Measurements from ENCODE around the gene SCD.
A peak's percentile ranks its signal among the peaks of the same experiment; 100 is the strongest.
"Not testable (repeated sequence)": the region's sequence is repeated elsewhere in the genome, so short reads cannot be mapped to it uniquely, and the experiment has no call there.

Gene SCD

DNA sequence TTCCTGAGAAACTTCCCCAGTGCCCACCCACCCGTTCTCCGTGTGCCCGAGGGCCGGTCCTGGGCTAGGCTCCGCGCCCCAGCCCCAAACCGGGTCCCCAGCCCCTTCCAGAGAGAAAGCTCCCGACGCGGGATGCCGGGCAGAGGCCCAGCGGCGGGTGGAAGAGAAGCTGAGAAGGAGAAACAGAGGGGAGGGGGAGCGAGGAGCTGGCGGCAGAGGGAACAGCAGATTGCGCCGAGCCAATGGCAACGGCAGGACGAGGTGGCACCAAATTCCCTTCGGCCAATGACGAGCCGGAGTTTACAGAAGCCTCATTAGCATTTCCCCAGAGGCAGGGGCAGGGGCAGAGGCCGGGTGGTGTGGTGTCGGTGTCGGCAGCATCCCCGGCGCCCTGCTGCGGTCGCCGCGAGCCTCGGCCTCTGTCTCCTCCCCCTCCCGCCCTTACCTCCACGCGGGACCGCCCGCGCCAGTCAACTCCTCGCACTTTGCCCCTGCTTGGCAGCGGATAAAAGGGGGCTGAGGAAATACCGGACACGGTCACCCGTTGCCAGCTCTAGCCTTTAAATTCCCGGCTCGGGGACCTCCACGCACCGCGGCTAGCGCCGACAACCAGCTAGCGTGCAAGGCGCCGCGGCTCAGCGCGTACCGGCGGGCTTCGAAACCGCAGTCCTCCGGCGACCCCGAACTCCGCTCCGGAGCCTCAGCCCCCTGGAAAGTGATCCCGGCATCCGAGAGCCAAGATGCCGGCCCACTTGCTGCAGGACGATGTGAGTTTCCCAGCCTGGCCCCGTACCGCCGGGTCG lies at the start of gene SCD:
TSS of gene SCD (plus strand) at position 469 of the 803 bp plus-strand sequence. CDS start at position 741, 272 bp downstream.
- peak; percentile 95 for DNase-seq (ENCODE audit: low spot score)
- peak; percentile 13 for FAIRE-seq

GRCh38 chr10:100297242-100297641 lies 49.8 kb upstream of the SCD start:
- DNase-seq (ENCODE audit: low spot score), result no peak
- FAIRE-seq, result no peak

DNA sequence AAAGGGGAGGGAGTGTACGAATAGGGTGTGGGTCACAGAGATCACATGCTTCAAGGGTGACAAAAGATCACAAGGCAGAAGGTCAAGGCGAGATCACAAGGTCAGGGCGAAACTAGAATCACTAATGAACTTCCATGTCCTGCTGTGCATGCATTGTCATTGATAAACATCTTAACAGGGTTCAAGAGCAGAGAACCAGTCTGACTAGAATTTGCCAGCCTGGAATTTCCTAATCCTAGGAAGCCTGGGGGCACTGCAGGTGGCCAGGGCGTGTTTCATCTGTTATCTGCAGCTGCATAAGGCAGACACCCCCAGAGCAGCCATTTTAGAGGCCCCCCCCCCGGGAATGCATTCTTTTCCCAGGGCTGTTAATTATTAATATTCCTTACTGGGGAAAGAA lies 45.9 kb upstream of the SCD start:
- not testable (repeated sequence) for DNase-seq (ENCODE audit: low spot score); FAIRE-seq

- DNase-seq (ENCODE audit: low spot score) (peak; percentile 58), FAIRE-seq (peak; percentile 78)
These were observed 43.2 kb upstream of the SCD start for GRCh38 chr10:100303724-100304319.

DNA sequence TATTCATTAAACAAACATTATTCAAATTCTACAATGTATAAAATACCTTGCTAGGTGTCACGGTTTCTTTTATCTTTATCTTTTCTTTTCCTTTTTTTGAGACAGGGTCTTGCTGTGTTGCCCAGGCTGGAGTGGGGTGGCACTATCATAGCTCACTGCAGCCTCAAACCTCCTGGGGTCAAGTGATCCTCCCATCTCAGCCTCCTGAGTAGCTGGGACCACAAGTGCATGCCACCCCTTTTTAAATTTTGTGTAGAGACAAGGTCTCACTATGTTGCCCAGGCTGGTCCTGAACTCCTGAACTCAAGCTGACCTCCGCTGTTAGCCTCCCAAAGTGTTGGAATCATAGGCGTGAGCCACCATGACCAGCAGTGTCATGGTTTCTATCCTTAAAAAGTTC lies 42.6 kb upstream of the SCD start:
- FAIRE-seq, result no peak

DNA sequence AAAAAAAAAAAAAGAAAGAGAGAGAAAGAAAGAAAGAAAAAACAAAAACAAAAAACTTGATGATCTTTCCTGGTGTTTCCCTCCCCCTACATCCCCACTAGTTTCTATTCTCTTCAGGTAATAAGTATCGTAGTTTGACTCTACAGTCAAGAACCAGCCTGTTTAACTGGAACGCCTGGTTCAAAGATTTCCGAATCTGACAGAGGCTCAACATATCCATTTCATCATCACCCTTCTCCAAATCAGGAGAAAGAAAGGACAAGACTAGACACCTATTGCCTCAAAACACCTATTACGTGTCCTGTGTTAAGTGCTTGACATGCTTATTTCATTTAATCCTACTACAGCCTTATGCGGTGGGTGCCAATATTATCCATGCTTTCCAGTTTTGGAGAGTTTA lies 40.2 kb upstream of the SCD start:
- FAIRE-seq (no peak), DNase-seq (ENCODE audit: low spot score) (no peak)

More for the DNA sequence above, 42.6 kb upstream of the SCD start:
- DNase-seq (ENCODE audit: low spot score), result no peak

- FAIRE-seq (no peak), DNase-seq (ENCODE audit: low spot score) (no peak)
These were observed 39.3 kb upstream of the SCD start for GRCh38 chr10:100307684-100308083.

DNA sequence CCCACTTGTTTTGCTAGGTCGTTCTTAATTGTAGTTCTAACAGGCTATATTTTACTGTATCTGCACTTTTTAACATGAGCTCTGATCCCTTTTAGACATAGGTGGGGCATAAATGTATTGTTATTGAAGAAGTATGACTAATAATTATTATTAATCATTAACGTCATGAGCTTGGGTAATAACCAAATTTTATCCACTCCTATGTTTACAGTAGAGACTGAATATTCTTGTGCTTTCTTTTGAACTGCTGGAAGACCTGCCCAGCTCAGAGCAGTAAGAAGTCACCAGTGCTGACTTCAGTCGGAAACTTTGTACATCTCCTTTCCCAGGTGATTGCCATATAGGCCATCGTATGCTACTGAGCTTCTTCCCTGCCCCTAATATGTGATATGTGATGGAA lies 35.7 kb upstream of the SCD start:
- DNase-seq (ENCODE audit: low spot score) (no peak), FAIRE-seq (no peak)

DNA sequence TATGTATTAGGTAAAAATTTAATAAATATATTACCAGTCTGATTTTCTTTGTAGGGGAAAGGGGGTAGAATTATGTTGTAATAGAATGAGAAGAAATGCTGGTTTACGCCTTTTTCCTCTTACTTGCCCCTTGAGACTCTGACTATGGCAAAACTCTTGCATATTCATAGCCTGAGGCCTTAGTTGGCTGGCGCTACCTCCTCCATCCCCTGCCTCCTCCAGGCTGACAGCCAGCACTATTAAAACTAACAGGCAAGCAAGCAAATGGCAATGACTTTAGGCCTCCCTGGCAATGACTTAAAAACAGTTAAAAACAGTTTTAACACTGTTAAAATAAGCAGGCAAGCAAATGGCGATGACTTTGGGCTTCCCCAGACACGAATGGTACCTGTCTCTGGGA lies 31.4 kb upstream of the SCD start:
- no peak for FAIRE-seq
- no peak for DNase-seq (ENCODE audit: low spot score)

GRCh38 chr10:100318207-100318606 lies 28.8 kb upstream of the SCD start:
- DNase-seq (ENCODE audit: low spot score), result no peak

GRCh38 chr10:100319707-100320402 lies 27.2 kb upstream of the SCD start:
- FAIRE-seq (no peak), DNase-seq (ENCODE audit: low spot score) (no peak)

More at GRCh38 chr10:100318207-100318606, 28.8 kb upstream of the SCD start:
- FAIRE-seq, result no peak

GRCh38 chr10:100325158-100325557 lies 21.9 kb upstream of the SCD start:
- no peak for FAIRE-seq
- peak; percentile 50 for DNase-seq (ENCODE audit: low spot score)

DNA sequence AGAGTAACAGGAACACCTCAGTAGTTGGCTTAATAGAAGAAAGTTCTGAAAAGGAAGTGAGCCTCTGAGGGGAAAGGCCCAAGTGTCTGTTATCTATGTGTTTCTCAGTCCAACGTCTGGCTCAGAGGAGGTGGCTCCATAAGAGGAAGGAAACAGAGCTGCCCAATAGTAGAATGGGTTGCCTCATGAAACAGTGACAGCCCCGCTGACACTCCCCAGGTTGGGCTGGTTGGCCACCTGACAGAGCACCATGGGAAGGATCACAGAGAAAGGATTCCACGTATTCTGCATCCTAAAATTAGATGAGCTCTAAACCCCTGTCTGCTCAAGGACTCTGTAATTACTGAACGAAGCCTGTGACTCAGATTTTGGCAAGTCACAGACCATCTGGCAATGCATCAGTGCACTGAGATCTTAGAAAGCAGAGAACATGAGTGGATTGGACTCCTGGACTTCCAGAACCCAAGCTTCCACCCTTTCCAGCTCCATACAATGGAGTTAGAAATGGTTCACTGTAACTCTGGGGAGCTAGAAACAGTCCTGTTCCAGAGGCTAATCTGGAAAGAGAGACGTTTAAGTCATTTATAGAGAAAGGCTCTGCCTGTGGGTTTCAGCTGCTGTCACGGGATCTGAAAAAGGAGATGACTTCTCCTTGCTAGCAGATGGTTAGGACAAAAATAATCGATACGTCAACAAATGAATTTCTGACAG lies 19.9 kb upstream of the SCD start:
- no peak for DNase-seq (ENCODE audit: low spot score)
- FAIRE-seq, result no peak

DNA sequence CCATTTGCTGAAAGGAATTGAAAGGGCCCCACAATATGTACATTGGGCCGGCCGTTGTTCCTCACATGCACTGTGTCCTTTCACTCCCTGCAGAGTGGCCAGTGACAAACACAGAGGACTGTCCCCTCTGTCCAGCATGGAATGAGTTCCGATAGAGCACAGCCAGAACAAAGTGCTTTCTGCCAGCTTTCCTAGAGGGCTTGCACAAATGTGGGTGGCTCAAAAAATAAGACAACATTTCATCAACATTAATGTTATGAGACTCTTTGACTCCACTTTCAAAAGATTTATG lies 19.4 kb upstream of the SCD start:
- FAIRE-seq, result no peak
- no peak for DNase-seq (ENCODE audit: low spot score)

GRCh38 chr10:100328198-100328597 lies 18.8 kb upstream of the SCD start:
- no peak for DNase-seq (ENCODE audit: low spot score)

GRCh38 chr10:100330079-100330478 lies 17.0 kb upstream of the SCD start, which contains the start of gene PKD2L1:
PKD2L1 (minus strand) TSS chr10:100330228; CDS start chr10:100330103, 125 bp downstream.
- FAIRE-seq, result no peak
- no peak for DNase-seq (ENCODE audit: low spot score)

More at GRCh38 chr10:100328198-100328597, 18.8 kb upstream of the SCD start:
- FAIRE-seq, result no peak

DNA sequence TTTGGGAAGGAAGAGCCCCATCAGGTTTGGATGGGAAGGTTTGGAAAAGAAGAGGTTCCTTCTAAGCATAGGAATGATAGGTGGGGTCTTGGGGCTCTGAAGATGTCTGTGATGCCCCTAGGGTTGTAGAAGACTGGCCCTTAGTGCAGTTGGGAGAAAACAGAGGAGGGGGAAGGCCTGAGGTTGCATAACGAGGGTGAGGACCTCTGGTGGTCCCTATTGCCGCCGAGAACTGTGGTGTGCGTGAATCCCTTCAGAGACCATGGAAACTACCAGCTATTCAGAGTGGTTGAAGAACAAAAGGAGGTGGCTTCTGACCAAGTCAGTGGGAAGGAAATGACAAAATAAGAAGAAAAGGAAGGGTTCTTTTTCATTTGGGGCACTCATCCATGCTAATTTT lies 13.9 kb upstream of the SCD start:
- DNase-seq (ENCODE audit: low spot score) (no peak), FAIRE-seq (no peak)

- DNase-seq (ENCODE audit: low spot score) (peak; percentile 41), FAIRE-seq (peak; percentile 17)
These were observed 13.2 kb upstream of the SCD start for GRCh38 chr10:100333661-100334440.

- DNase-seq (ENCODE audit: low spot score), result no peak
- FAIRE-seq, result no peak
These were observed 12.3 kb upstream of the SCD start for GRCh38 chr10:100334762-100335161.

DNA sequence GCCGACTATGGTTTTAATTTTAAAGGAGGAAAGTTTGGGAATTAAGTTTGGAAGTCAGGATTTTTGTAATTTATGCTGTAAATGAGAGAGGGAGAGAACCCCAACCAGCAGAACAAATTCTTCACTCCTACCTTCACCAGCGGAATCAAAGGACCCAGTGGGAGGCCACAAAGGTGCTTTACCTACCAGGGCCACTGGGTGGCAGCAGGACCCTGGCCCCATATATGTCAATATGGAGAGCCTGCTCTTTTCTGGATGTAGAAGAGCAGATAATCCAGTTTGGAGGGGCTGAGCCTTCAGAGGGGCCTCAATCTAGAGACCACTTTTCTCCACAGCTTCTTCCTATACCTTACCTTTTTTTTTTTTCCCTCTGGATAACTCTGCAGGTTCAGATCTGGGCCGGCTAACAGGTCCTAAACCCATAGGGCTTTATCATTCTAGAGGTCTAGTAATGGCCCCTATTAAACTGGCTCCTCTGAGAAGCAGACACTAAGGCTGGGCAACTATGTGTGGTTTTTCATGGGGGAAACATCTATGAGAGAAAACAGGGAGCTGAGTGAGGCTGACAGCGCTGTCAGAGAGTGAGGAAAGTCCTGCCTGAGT lies 8.5 kb upstream of the SCD start:
- DNase-seq (ENCODE audit: low spot score) (peak; percentile 78), FAIRE-seq (no peak)

Measured in urothelium cell line (cell line).